ENCODE results near the gene CTXN2. TPM values are rescaled to one million over a fixed set of nuclear protein-coding genes. Genes with fewer than 3 reads are reported as not detected.

The CTXN2 gene
- total and polyA plus RNA-seq, 2 of the 13 experiments (the other 11 are each of a cell fraction or from before 2014, with no cell fraction given) = not detected

DNA sequence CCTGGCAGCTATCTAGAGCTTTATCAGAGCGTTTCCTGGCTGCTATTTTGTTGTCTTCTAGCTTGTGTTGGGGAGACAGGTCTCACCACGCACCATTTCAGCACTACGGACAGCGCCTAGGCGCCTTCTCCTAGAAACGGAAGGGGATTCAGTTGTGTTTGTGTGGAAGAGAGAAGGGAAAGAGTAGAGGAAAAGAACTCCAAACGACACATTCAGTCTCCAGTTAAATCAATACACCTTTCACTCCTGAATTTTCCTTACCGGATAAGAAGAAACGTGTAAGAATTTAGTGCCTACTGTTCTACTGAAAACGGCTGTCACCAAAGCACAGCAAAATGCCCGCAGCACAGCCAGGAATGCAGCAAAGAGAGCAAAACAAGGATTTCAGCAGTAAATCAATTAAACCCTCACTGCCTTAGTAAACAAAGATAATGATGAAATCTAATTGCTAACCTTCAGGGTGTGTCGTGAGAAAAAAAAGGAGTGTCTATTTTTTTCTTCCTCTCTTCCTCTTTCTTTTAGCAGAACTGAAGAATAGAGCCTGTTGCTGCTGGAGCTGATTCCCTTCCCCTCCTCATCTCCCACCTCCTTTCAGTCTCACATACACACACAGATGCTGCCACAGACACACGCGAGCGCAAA lies 412 bp upstream of the CTXN2 start (continued):
- TF ChIP-seq ZNF138 (CRISPR knock-in tag; IDR thresholded peaks at IDR 0.05; ENCODE audit: low read depth) (no peak), ZNF7 (CRISPR knock-in tag; IDR thresholded peaks at IDR 0.05) (no peak), KMT2A (CRISPR knock-in tag; IDR thresholded peaks at IDR 0.05) (no peak), ZNF703 (CRISPR knock-in tag; IDR thresholded peaks at IDR 0.05; ENCODE audit: borderline replicate concordance) (no peak), RXRA (CRISPR knock-in tag; IDR thresholded peaks at IDR 0.05) (no peak), RXRB (CRISPR knock-in tag; IDR thresholded peaks at IDR 0.05; ENCODE audit: borderline replicate concordance) (peak; percentile 33; the same call in 1 of the 2 replicates), MIER3 (CRISPR knock-in tag; IDR thresholded peaks at IDR 0.05; ENCODE audit: borderline replicate concordance) (no peak), ZNF337 (CRISPR knock-in tag; IDR thresholded peaks at IDR 0.05; ENCODE audit: borderline replicate concordance, low read depth) (no peak), ZNF383 (CRISPR knock-in tag; IDR thresholded peaks at IDR 0.05; ENCODE audit: borderline replicate concordance) (no peak), ELF4 (CRISPR knock-in tag; IDR thresholded peaks at IDR 0.05; ENCODE audit: borderline replicate concordance) (no peak), MLLT10 (CRISPR knock-in tag; IDR thresholded peaks at IDR 0.05) (no peak), CBX1 (IDR thresholded peaks at IDR 0.05; ENCODE audit: low read depth) (no peak), MZF1 (CRISPR knock-in tag; IDR thresholded peaks at IDR 0.05; ENCODE audit: borderline replicate concordance) (no peak)
- TF ChIP-seq, protein P1, sequence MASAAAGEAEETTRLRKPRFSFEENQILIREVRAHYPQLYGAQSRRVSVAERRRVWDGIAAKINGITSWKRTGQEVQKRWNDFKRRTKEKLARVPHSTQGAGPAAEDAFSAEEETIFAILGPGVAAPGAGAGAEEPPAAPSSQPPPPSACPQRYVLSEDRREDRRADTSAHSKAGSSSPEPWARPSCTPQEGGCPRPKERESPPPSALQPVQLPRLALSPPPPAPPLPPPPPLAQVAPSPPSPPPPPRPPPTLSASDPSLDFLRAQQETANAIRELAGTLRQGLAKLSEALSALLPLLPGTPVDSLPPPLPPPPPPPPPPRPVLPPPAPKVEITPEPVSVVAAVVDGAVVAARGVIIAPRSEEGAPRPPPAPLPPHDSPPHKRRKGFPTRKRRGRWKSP (CRISPR knock-in tag; IDR thresholded peaks at IDR 0.05) = no peak
- TF ChIP-seq, protein P2, sequence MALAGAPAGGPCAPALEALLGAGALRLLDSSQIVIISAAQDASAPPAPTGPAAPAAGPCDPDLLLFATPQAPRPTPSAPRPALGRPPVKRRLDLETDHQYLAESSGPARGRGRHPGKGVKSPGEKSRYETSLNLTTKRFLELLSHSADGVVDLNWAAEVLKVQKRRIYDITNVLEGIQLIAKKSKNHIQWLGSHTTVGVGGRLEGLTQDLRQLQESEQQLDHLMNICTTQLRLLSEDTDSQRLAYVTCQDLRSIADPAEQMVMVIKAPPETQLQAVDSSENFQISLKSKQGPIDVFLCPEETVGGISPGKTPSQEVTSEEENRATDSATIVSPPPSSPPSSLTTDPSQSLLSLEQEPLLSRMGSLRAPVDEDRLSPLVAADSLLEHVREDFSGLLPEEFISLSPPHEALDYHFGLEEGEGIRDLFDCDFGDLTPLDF (CRISPR knock-in tag; IDR thresholded peaks at IDR 0.05) = no peak
- TF ChIP-seq, protein P3, sequence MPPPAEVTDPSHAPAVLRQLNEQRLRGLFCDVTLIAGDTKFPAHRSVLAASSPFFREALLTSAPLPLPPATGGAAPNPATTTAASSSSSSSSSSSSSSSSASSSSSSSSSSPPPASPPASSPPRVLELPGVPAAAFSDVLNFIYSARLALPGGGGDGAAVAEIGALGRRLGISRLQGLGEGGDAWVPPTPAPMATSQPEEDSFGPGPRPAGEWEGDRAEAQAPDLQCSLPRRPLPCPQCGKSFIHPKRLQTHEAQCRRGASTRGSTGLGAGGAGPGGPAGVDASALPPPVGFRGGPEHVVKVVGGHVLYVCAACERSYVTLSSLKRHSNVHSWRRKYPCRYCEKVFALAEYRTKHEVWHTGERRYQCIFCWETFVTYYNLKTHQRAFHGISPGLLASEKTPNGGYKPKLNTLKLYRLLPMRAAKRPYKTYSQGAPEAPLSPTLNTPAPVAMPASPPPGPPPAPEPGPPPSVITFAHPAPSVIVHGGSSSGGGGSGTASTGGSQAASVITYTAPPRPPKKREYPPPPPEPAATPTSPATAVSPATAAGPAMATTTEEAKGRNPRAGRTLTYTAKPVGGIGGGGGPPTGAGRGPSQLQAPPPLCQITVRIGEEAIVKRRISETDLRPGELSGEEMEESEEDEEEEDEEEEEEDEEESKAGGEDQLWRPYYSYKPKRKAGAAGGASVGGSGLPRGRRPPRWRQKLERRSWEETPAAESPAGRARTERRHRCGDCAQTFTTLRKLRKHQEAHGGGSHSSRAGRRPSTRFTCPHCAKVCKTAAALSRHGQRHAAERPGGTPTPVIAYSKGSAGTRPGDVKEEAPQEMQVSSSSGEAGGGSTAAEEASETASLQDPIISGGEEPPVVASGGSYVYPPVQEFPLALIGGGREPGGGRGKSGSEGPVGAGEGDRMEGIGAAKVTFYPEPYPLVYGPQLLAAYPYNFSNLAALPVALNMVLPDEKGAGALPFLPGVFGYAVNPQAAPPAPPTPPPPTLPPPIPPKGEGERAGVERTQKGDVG (CRISPR knock-in tag; IDR thresholded peaks at IDR 0.05; ENCODE audit: borderline replicate concordance) = no peak
- TF ChIP-seq, protein P4, sequence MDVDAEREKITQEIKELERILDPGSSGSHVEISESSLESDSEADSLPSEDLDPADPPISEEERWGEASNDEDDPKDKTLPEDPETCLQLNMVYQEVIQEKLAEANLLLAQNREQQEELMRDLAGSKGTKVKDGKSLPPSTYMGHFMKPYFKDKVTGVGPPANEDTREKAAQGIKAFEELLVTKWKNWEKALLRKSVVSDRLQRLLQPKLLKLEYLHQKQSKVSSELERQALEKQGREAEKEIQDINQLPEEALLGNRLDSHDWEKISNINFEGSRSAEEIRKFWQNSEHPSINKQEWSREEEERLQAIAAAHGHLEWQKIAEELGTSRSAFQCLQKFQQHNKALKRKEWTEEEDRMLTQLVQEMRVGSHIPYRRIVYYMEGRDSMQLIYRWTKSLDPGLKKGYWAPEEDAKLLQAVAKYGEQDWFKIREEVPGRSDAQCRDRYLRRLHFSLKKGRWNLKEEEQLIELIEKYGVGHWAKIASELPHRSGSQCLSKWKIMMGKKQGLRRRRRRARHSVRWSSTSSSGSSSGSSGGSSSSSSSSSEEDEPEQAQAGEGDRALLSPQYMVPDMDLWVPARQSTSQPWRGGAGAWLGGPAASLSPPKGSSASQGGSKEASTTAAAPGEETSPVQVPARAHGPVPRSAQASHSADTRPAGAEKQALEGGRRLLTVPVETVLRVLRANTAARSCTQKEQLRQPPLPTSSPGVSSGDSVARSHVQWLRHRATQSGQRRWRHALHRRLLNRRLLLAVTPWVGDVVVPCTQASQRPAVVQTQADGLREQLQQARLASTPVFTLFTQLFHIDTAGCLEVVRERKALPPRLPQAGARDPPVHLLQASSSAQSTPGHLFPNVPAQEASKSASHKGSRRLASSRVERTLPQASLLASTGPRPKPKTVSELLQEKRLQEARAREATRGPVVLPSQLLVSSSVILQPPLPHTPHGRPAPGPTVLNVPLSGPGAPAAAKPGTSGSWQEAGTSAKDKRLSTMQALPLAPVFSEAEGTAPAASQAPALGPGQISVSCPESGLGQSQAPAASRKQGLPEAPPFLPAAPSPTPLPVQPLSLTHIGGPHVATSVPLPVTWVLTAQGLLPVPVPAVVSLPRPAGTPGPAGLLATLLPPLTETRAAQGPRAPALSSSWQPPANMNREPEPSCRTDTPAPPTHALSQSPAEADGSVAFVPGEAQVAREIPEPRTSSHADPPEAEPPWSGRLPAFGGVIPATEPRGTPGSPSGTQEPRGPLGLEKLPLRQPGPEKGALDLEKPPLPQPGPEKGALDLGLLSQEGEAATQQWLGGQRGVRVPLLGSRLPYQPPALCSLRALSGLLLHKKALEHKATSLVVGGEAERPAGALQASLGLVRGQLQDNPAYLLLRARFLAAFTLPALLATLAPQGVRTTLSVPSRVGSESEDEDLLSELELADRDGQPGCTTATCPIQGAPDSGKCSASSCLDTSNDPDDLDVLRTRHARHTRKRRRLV (CRISPR knock-in tag; IDR thresholded peaks at IDR 0.05) = no peak
- TF ChIP-seq, protein P5, sequence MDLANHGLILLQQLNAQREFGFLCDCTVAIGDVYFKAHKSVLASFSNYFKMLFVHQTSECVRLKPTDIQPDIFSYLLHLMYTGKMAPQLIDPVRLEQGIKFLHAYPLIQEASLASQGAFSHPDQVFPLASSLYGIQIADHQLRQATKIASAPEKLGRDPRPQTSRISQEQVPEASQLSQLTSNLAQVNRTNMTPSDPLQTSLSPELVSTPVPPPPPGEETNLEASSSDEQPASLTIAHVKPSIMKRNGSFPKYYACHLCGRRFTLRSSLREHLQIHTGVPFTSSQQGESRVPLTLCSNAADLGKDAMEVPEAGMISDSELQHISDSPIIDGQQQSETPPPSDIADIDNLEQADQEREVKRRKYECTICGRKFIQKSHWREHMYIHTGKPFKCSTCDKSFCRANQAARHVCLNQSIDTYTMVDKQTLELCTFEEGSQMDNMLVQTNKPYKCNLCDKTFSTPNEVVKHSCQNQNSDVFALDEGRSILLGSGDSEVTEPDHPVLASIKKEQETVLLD (CRISPR knock-in tag; IDR thresholded peaks at IDR 0.05; ENCODE audit: low read depth) = no peak

Data from HepG2 (cell line).